Left renal cortex interstitium (tissue), 4 donors: ENCODE results near the gene CYP2W1. TPM values are rescaled to one million over a fixed set of nuclear protein-coding genes. Genes with fewer than 3 reads are reported as not detected.
"Not testable (repeated sequence)": the region's sequence is repeated elsewhere in the genome, so short reads cannot be mapped to it uniquely, and the experiment has no call there.

ENCODE experiments used
- DNase-seq, 4 donors: peaks; one replicate each; pipeline ENCODE4 v3.0.0-alpha.2; 2013; ENCODE audit warnings: low read depth in 4 of 4, low spot score in 2 of 4, missing footprints in 1 of 4
- polyA plus RNA-seq, 4 donors: library from polyadenylated mRNA; unstranded; fragments of 120-200 nt; gene quantifications; one replicate each; pipeline ENCODE4 v1.2.1, GENCODE V29; 2013; ENCODE audit not compliant: insufficient read length in 4 of 4

CYP2W1 gene
- polyA plus RNA-seq, 4 donors = 1.9 to 6.1 (median 2.9) TPM

- no peak for DNase-seq
Observed at GRCh38 chr7:949021-949934, 33.7 kb upstream of the CYP2W1 start.

GRCh38 chr7:951881-952547 is 31.0 kb upstream of the CYP2W1 start:
- DNase-seq = no peak

- no peak for DNase-seq
Observed at GRCh38 chr7:952548-953441, 30.2 kb upstream of the CYP2W1 start.

- DNase-seq = no peak
Observed at GRCh38 chr7:953547-954327, 29.2 kb upstream of the CYP2W1 start.

GRCh38 chr7:954330-955238 is 28.4 kb upstream of the CYP2W1 start, which contains the start of gene ADAP1:
Gene ADAP1, minus strand, starts transcription at chr7:954680. Its CDS starts 203 bp downstream, at chr7:954477.
- DNase-seq = no peak

GRCh38 chr7:956031-956430 is 26.9 kb upstream of the CYP2W1 start:
- DNase-seq = no peak

GRCh38 chr7:957418-958220 is 25.4 kb upstream of the CYP2W1 start:
- no peak for DNase-seq

GRCh38 chr7:958221-959200 is 24.5 kb upstream of the CYP2W1 start:
- DNase-seq = no peak

- DNase-seq = no peak
Observed at GRCh38 chr7:959271-959670, 23.7 kb upstream of the CYP2W1 start.

- not testable (repeated sequence) for DNase-seq
Observed at GRCh38 chr7:959740-960139, 23.2 kb upstream of the CYP2W1 start.

GRCh38 chr7:960269-960871 is 22.6 kb upstream of the CYP2W1 start:
- no peak for DNase-seq

- DNase-seq = not testable (repeated sequence)
Observed at GRCh38 chr7:960972-961371, 22.0 kb upstream of the CYP2W1 start.

GRCh38 chr7:961546-962400 is 21.2 kb upstream of the CYP2W1 start:
- no peak for DNase-seq

- no peak for DNase-seq
Observed at GRCh38 chr7:962401-963081, 20.4 kb upstream of the CYP2W1 start.
